Stimulated activated CD8-positive, alpha-beta memory T cell treated with anti-CD3 and anti-CD28 coated beads, Interleukin-2, amount 100 ng/mL, for 48 hours (primary cell): ENCODE measurements around the gene KLHL36.
"Not testable (repeated sequence)": the region's sequence is repeated elsewhere in the genome, so short reads cannot be mapped to it uniquely, and the experiment has no call there.

Source experiments
- DNase-seq, 2 donors: peaks; one replicate each; pipeline ENCODE4 v3.0.0-alpha.2; 2020; ENCODE audit warnings: low read depth in 2 of 2

KLHL36 gene

GRCh38 chr16:84672276-84673202 lies 24.2 kb downstream of the KLHL36 start:
- peak; percentile 74 to 79 for DNase-seq

GRCh38 chr16:84673203-84673535 lies 24.9 kb downstream of the KLHL36 start:
- no peak for DNase-seq

GRCh38 chr16:84673561-84673960 lies 25.2 kb downstream of the KLHL36 start:
- DNase-seq: no peak

- no peak for DNase-seq
Measured at GRCh38 chr16:84675423-84675822, 27.1 kb downstream of the KLHL36 start.

- DNase-seq: no peak
Measured at GRCh38 chr16:84675884-84676283, 27.6 kb downstream of the KLHL36 start.

- no peak for DNase-seq
Measured at GRCh38 chr16:84677017-84677803, 28.9 kb downstream of the KLHL36 start.

GRCh38 chr16:84677849-84678248 lies 29.5 kb downstream of the KLHL36 start:
- DNase-seq: no peak

GRCh38 chr16:84678541-84678940 lies 30.2 kb downstream of the KLHL36 start:
- no peak for DNase-seq

- DNase-seq: no peak
Measured at GRCh38 chr16:84680165-84680842, 32.0 kb downstream of the KLHL36 start.

GRCh38 chr16:84680843-84681629 lies 32.7 kb downstream of the KLHL36 start:
- DNase-seq: no peak

GRCh38 chr16:84683691-84684591 lies 35.6 kb downstream of the KLHL36 start:
- no peak for DNase-seq

GRCh38 chr16:84684592-84684965 lies 36.3 kb downstream of the KLHL36 start:
- no peak for DNase-seq

- DNase-seq: no peak
Measured at GRCh38 chr16:84685210-84685609, 36.9 kb downstream of the KLHL36 start.

- DNase-seq: no peak
Measured at GRCh38 chr16:84686707-84687298, 38.5 kb downstream of the KLHL36 start.

- DNase-seq: no peak
Measured at GRCh38 chr16:84687715-84688114, 39.4 kb downstream of the KLHL36 start.

GRCh38 chr16:84688163-84688562 lies 39.9 kb downstream of the KLHL36 start:
- not testable (repeated sequence) for DNase-seq

GRCh38 chr16:84689111-84689510 lies 40.8 kb downstream of the KLHL36 start:
- no peak for DNase-seq

- no peak for DNase-seq
Measured at GRCh38 chr16:84690088-84690819, 41.9 kb downstream of the KLHL36 start.

- no peak for DNase-seq
Measured at GRCh38 chr16:84692451-84693214, 44.3 kb downstream of the KLHL36 start.
